Smooth muscle cell (in vitro differentiated cells): ENCODE data around the gene MAML3. TPM values are rescaled to one million over a fixed set of nuclear protein-coding genes. Genes with fewer than 3 reads are reported as not detected.

Experiments used
- DNase-seq: peaks from one replicate; lab custom pipeline; 2025; ENCODE audit not compliant: unreplicated experiment; lab: John Stamatoyannopoulos, UW
- H2AFZ ChIP-seq: fragments of 200-600 bp; sonication (generic); 2 replicates; pipeline ENCODE4 v1.6.0; 2016; ENCODE audit warnings: antibody characterized with exemption, low read depth, mild to moderate bottlenecking
- H3F3A ChIP-seq: fragments of 200-600 bp; sonication (generic); 2 replicates; pipeline ENCODE4 v1.6.0; 2017; ENCODE audit warnings: antibody characterized with exemption, low read depth
- H3K27ac ChIP-seq: fragments of 200-600 bp; sonication (generic); 2 replicates; pipeline ENCODE4 v1.5.1; 2016; ENCODE audit warnings: low read depth, mild to moderate bottlenecking
- H3K27me3 ChIP-seq: fragments of 200-600 bp; sonication (generic); 2 replicates; pipeline ENCODE4 v1.6.1; 2016; ENCODE audit warnings: low read depth, mild to moderate bottlenecking
- H3K36me3 ChIP-seq: fragments of 200-600 bp; sonication (generic); 2 replicates; pipeline ENCODE4 v1.5.1; 2016; ENCODE audit warnings: low read depth
- H3K4me1 ChIP-seq: fragments of 200-600 bp; sonication (generic); 2 replicates; pipeline ENCODE4 v1.5.1; 2016; ENCODE audit warnings: low read depth
- H3K4me2 ChIP-seq: fragments of 200-600 bp; sonication (generic); 2 replicates; pipeline ENCODE4 v1.6.0; 2016; ENCODE audit warnings: mild to moderate bottlenecking
- H3K4me3 ChIP-seq: fragments of 200-600 bp; sonication (generic); 2 replicates; pipeline ENCODE4 v1.5.1; 2016; ENCODE audit warnings: mild to moderate bottlenecking
- H3K79me2 ChIP-seq: fragments of 200-600 bp; sonication (generic); 2 replicates; pipeline ENCODE4 v1.6.0; 2016; ENCODE audit warnings: low read depth, mild to moderate bottlenecking
- H3K9ac ChIP-seq: fragments of 200-600 bp; sonication (generic); 2 replicates; pipeline ENCODE4 v1.6.0; 2016; ENCODE audit warnings: low read depth
- H3K9me3 ChIP-seq: fragments of 200-600 bp; sonication (generic); replicated peaks from 2 replicates; pipeline ENCODE4 v1.5.1; 2016; ENCODE audit warnings: low read depth
- H4K20me1 ChIP-seq: fragments of 200-600 bp; sonication (generic); 2 replicates; pipeline ENCODE4 v1.6.0; 2016; ENCODE audit warnings: low read depth
- CTCF ChIP-seq: fragments of 200-600 bp; sonication (generic); IDR thresholded peaks from 2 replicates; pipeline ENCODE4 v1.5.1; 2017; ENCODE audit warnings: borderline replicate concordance, mild to moderate bottlenecking, antibody characterized with exemption; ENCODE audit not compliant: insufficient read depth, poor library complexity, severe bottlenecking
- WGBS: methylation state at CpG from one replicate; pipeline ENCODE4 v1.1.7; 2016; ENCODE audit warnings: low lambda C conversion rate; 5-methylcytosine and 5-hydroxymethylcytosine counted together
- polyA plus RNA-seq: library from polyadenylated mRNA; unstranded; fragments of >200 nt; fragmentation: Nextera tagmentation; extraction: Ambion mirVana; gene quantifications from 2 replicates; pipeline ENCODE4 v1.2.1, GENCODE V29; 2016
- total RNA-seq: library from RNA; depleted of rRNA; stranded (reverse); fragments of >200 nt; gene quantifications from 2 replicates; pipeline ENCODE4 v1.2.3, GENCODE V29; 2014

The MAML3 gene
- total and polyA plus RNA-seq, 2 experiments from 2014 or later = 4.9 to 12.6 TPM

- H3K4me3 ChIP-seq = no peak overlapping the region
- no peak overlapping the region for H3K4me2 ChIP-seq
- H2AFZ ChIP-seq = no peak overlapping the region
- no peaks in the 10 kb centered on the region for H3K36me3 ChIP-seq
- DNase-seq = no peak
- peaks cover 49% of the 10 kb centered on the region for H3K4me1 ChIP-seq
- no peak overlapping the region for H3K9ac ChIP-seq
- H3K79me2 ChIP-seq = peaks cover 16% of the 10 kb centered on the region
- no peak overlapping the region for H3K27ac ChIP-seq
- no peaks in the 10 kb centered on the region for H3K27me3 ChIP-seq
- H4K20me1 ChIP-seq = peaks cover 58% of the 10 kb centered on the region
- 66% methylated on average over 9 of the region's 9 CpGs for WGBS
- no peak for TF ChIP-seq CTCF
- H3F3A ChIP-seq = no peaks in the 10 kb centered on the region
- no peaks in the 10 kb centered on the region for H3K9me3 ChIP-seq
These were observed 329.0 kb downstream of the MAML3 start for GRCh38 chr4:139824882-139825522.

- H3K4me1 ChIP-seq = peaks cover 49% of the 10 kb centered on the region
- peaks cover 16% of the 10 kb centered on the region for H3K79me2 ChIP-seq
These were observed 330.2 kb downstream of the MAML3 start for GRCh38 chr4:139823746-139824145.

GRCh38 chr4:139823345-139823744 lies 330.6 kb downstream of the MAML3 start:
- 90% methylated on average over 4 of the region's 4 CpGs for WGBS
- peaks cover 16% of the 10 kb centered on the region for H3K79me2 ChIP-seq

More at GRCh38 chr4:139823746-139824145, 330.2 kb downstream of the MAML3 start:
- Histone ChIP-seq H4K20me1 (peaks cover 58% of the 10 kb centered on the region), H3K4me3 (no peak overlapping the region), H3K4me2 (no peak overlapping the region), H3F3A (peaks cover 4% of the 10 kb centered on the region), H3K36me3 (no peaks in the 10 kb centered on the region), H3K27me3 (no peaks in the 10 kb centered on the region), H3K27ac (no peak overlapping the region), H2AFZ (no peak overlapping the region), H3K9me3 (no peaks in the 10 kb centered on the region), H3K9ac (no peak overlapping the region)
- WGBS = 89% methylated on average over 5 of the region's 5 CpGs
- no peak for DNase-seq
- no peak for TF ChIP-seq CTCF

More at GRCh38 chr4:139823345-139823744, 330.6 kb downstream of the MAML3 start:
- no peaks in the 10 kb centered on the region for H3K36me3 ChIP-seq
- H3K27ac ChIP-seq = no peak overlapping the region
- DNase-seq = no peak
- peaks cover 6% of the 10 kb centered on the region for H3F3A ChIP-seq
- H3K4me1 ChIP-seq = peaks cover 49% of the 10 kb centered on the region
- no peak overlapping the region for H3K4me3 ChIP-seq
- H3K9me3 ChIP-seq = no peaks in the 10 kb centered on the region
- H3K4me2 ChIP-seq = no peak overlapping the region
- H4K20me1 ChIP-seq = peaks cover 61% of the 10 kb centered on the region
- no peak overlapping the region for H3K9ac ChIP-seq
- H2AFZ ChIP-seq = no peak overlapping the region
- no peak for TF ChIP-seq CTCF
- H3K27me3 ChIP-seq = no peaks in the 10 kb centered on the region
